Ectodermal cell (in vitro differentiated cells): Measurements from ENCODE around the gene ADPRM.
"Not testable (repeated sequence)": the region's sequence is repeated elsewhere in the genome, so short reads cannot be mapped to it uniquely, and the experiment has no call there.

Source experiments
- H3K27ac ChIP-seq: 2 replicates; pipeline ENCODE4 v1.7.0; 2013; ENCODE audit warnings: mild to moderate bottlenecking, low read depth, low read length; ENCODE audit not compliant: insufficient read depth, poor library complexity, severe bottlenecking
- H3K27me3 ChIP-seq: 2 replicates; pipeline ENCODE4 v1.7.0; 2013; ENCODE audit warnings: mild to moderate bottlenecking, low read length; ENCODE audit not compliant: insufficient read depth, control insufficient read depth, poor library complexity, severe bottlenecking
- H3K36me3 ChIP-seq: one replicate; pipeline ENCODE4 v1.7.0; 2013; ENCODE audit warnings: low read length; ENCODE audit not compliant: control insufficient read depth, insufficient read depth
- H3K4me1 ChIP-seq: one replicate; pipeline ENCODE4 v1.7.0; 2013; ENCODE audit warnings: low read length; ENCODE audit not compliant: control insufficient read depth, insufficient read depth
- H3K4me3 ChIP-seq: 2 replicates; pipeline ENCODE4 v1.7.0; 2013; ENCODE audit warnings: low read depth, low read length, control low read depth; ENCODE audit not compliant: insufficient read depth
- H3K9me3 ChIP-seq: 2 replicates; pipeline ENCODE4 v1.7.0; 2013; ENCODE audit warnings: mild to moderate bottlenecking, low read length, moderate library complexity; ENCODE audit not compliant: control insufficient read depth
- WGBS, 2 experiments: methylation state at CpG; one replicate each; pipeline ENCODE4 v1.1.7; 2013; ENCODE audit warnings: missing lambda C conversion rate in 2 of 2; 5-methylcytosine and 5-hydroxymethylcytosine counted together

Gene ADPRM

GRCh38 chr17:10663231-10663630 lies 34.2 kb upstream of the ADPRM start:
- no peaks in the 10 kb centered on the region for H3K4me1 ChIP-seq
- no peak overlapping the region for H3K4me3 ChIP-seq
- H3K27me3 ChIP-seq = no peaks in the 10 kb centered on the region
- H3K36me3 ChIP-seq = no peaks in the 10 kb centered on the region
- H3K9me3 ChIP-seq = no peaks in the 10 kb centered on the region
- H3K27ac ChIP-seq = no peak overlapping the region
- 92 to 93% methylated on average over 6 of the region's 6 CpGs for WGBS, 2 experiments

GRCh38 chr17:10664571-10664970 lies 32.8 kb upstream of the ADPRM start:
- Histone ChIP-seq H3K36me3 (no peaks in the 10 kb centered on the region), H3K27me3 (no peaks in the 10 kb centered on the region), H3K27ac (no peak overlapping the region), H3K9me3 (no peaks in the 10 kb centered on the region), H3K4me3 (no peak overlapping the region), H3K4me1 (no peaks in the 10 kb centered on the region)
- 93 to 94% methylated on average over 9 of the region's 9 CpGs for whole genome bisulfite sequencing, 2 experiments

GRCh38 chr17:10666906-10667305 lies 30.5 kb upstream of the ADPRM start:
- no peaks in the 10 kb centered on the region for H3K9me3 ChIP-seq
- no peak overlapping the region for H3K27ac ChIP-seq
- WGBS, 2 experiments = 93 to 94% methylated on average over 3 to 5 of the region's 5 CpGs
- no peaks in the 10 kb centered on the region for H3K4me1 ChIP-seq
- H3K27me3 ChIP-seq = no peaks in the 10 kb centered on the region
- H3K4me3 ChIP-seq = no peak overlapping the region
- H3K36me3 ChIP-seq = no peaks in the 10 kb centered on the region

GRCh38 chr17:10668775-10669174 lies 28.6 kb upstream of the ADPRM start:
- no peaks in the 10 kb centered on the region for H3K4me1 ChIP-seq
- 85 to 92% methylated on average over 1 of the region's 1 CpG for WGBS, 2 experiments
- no peaks in the 10 kb centered on the region for H3K9me3 ChIP-seq
- no peak overlapping the region for H3K4me3 ChIP-seq
- H3K27ac ChIP-seq = no peak overlapping the region
- no peaks in the 10 kb centered on the region for H3K27me3 ChIP-seq
- H3K36me3 ChIP-seq = no peaks in the 10 kb centered on the region

- 92 to 93% methylated on average over 12 of the region's 12 CpGs for WGBS, 2 experiments
- H3K27me3 ChIP-seq = no peaks in the 10 kb centered on the region
- peaks cover 5% of the 10 kb centered on the region for H3K36me3 ChIP-seq
- no peak overlapping the region for H3K27ac ChIP-seq
- H3K9me3 ChIP-seq = no peaks in the 10 kb centered on the region
- no peaks in the 10 kb centered on the region for H3K4me1 ChIP-seq
- H3K4me3 ChIP-seq = no peak overlapping the region
These were observed 24.1 kb upstream of the ADPRM start for GRCh38 chr17:10673312-10673711.

GRCh38 chr17:10674704-10675103 lies 22.7 kb upstream of the ADPRM start:
- H3K4me1 ChIP-seq = no peaks in the 10 kb centered on the region
- no peaks in the 10 kb centered on the region for H3K27me3 ChIP-seq
- no peaks in the 10 kb centered on the region for H3K9me3 ChIP-seq
- no peak overlapping the region for H3K4me3 ChIP-seq
- WGBS, 2 experiments = 95 to 96% methylated on average over 4 of the region's 4 CpGs
- peaks cover 12% of the 10 kb centered on the region for H3K36me3 ChIP-seq
- no peak overlapping the region for H3K27ac ChIP-seq

GRCh38 chr17:10681866-10682446 lies 15.4 kb upstream of the ADPRM start:
- Histone ChIP-seq H3K4me1 (no peaks in the 10 kb centered on the region), H3K27me3 (no peaks in the 10 kb centered on the region), H3K9me3 (no peaks in the 10 kb centered on the region), H3K27ac (no peak overlapping the region), H3K36me3 (peaks cover 44% of the 10 kb centered on the region), H3K4me3 (no peak overlapping the region)
- WGBS, 2 experiments = 96 to 97% methylated on average over 6 to 7 of the region's 7 CpGs

- Histone ChIP-seq H3K36me3 (peaks cover 34% of the 10 kb centered on the region), H3K4me3 (no peak overlapping the region)
These were observed 13.5 kb upstream of the ADPRM start for GRCh38 chr17:10683853-10684252.

GRCh38 chr17:10687499-10687898 lies 9.9 kb upstream of the ADPRM start:
- WGBS, 2 experiments = 94 to 95% methylated on average over 2 of the region's 2 CpGs
- Histone ChIP-seq H3K27me3 (no peaks in the 10 kb centered on the region), H3K27ac (no peak overlapping the region), H3K4me3 (no peak overlapping the region), H3K36me3 (peaks cover 43% of the 10 kb centered on the region), H3K4me1 (no peaks in the 10 kb centered on the region), H3K9me3 (no peaks in the 10 kb centered on the region)

More at GRCh38 chr17:10683853-10684252, 13.5 kb upstream of the ADPRM start:
- 79 to 83% methylated on average over 2 of the region's 2 CpGs for WGBS, 2 experiments
- Histone ChIP-seq H3K9me3 (no peaks in the 10 kb centered on the region), H3K4me1 (no peaks in the 10 kb centered on the region), H3K27me3 (no peaks in the 10 kb centered on the region), H3K27ac (no peak overlapping the region)

GRCh38 chr17:10695875-10696407 lies 1.5 kb upstream of the ADPRM start:
- Histone ChIP-seq H3K4me3 (peak overlapping the region; percentile 90), H3K4me1 (peaks cover 10% of the 10 kb centered on the region), H3K36me3 (peaks cover 28% of the 10 kb centered on the region)
- not testable (repeated sequence) for H3K27me3 ChIP-seq, H3K9me3 ChIP-seq, H3K27ac ChIP-seq
- WGBS, 2 experiments = 84 to 86% methylated on average over 17 of the region's 17 CpGs
